Glutamatergic neuron (in vitro differentiated cells): ENCODE results near the gene RNF114. TPM values are rescaled to one million over a fixed set of nuclear protein-coding genes. Genes with fewer than 3 reads are reported as not detected.

Experiments
- DNase-seq: peaks from one replicate; pipeline ENCODE4 v3.0.0; 2022
- H3K27ac Mint-ChIP-seq: one replicate; pipeline ENCODE4 v1.8.0; 2020; ENCODE audit warnings: mild to moderate bottlenecking, mixed read lengths, inconsistent platforms; ENCODE audit not compliant: unreplicated experiment
- H3K27me3 Mint-ChIP-seq: one replicate; pipeline ENCODE4 v1.8.0; 2020; ENCODE audit warnings: mild to moderate bottlenecking, moderate library complexity, mixed read lengths, inconsistent platforms; ENCODE audit not compliant: unreplicated experiment
- H3K36me3 Mint-ChIP-seq: one replicate; pipeline ENCODE4 v1.8.0; 2020; ENCODE audit warnings: mild to moderate bottlenecking, mixed read lengths, inconsistent platforms; ENCODE audit not compliant: unreplicated experiment
- H3K4me1 Mint-ChIP-seq: one replicate; pipeline ENCODE4 v1.8.0; 2020; ENCODE audit warnings: mild to moderate bottlenecking, low read depth, mixed read lengths, inconsistent platforms; ENCODE audit not compliant: unreplicated experiment
- H3K4me3 Mint-ChIP-seq: one replicate; pipeline ENCODE4 v1.8.0; 2020; ENCODE audit warnings: mild to moderate bottlenecking, mixed read lengths, inconsistent platforms; ENCODE audit not compliant: unreplicated experiment
- H3K9me3 Mint-ChIP-seq: one replicate; pipeline ENCODE4 v1.8.0; 2020; ENCODE audit warnings: mild to moderate bottlenecking, moderate library complexity, mixed read lengths, inconsistent platforms; ENCODE audit not compliant: unreplicated experiment
- total RNA-seq: library from RNA; stranded (reverse); fragmentation: NEBNext Ultra II Directional; extraction: Animal tissue kit (Norgen Biotek cat#: 25700); gene quantifications from one replicate; pipeline ENCODE4 v1.2.1, GENCODE V29; 2021; ENCODE audit not compliant: unreplicated experiment
- TF ChIP-seq, protein P1 (sequence below): fragments of 200-600 bp; sonication (generic); IDR thresholded peaks from one replicate; pipeline ENCODE4 v1.5.0; 2021; ENCODE audit not compliant: partially characterized antibody, unreplicated experiment

The RNF114 gene
- total RNA-seq, 1 donor from 2014 or later, result 64.2 TPM

DNA sequence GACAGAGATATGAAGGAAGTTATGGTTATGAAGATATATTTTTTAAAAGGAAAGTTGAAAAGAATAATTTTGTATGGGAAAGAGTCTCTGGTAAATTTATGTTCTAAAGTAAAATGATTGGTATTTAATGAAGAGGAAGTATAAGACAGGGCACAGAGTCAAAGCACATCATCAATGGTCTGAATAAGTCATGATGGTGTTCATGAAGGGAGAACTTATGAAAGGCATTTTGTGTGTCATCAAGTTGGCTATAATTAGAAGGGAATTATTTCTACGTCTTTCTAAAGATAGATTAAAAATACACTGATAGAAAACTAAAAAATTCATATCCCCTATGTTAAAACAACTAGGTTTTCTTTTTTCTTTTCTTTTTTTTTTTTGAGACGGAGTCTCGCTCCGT is 25.2 kb downstream of the RNF114 start:
- TF ChIP-seq, protein P1, sequence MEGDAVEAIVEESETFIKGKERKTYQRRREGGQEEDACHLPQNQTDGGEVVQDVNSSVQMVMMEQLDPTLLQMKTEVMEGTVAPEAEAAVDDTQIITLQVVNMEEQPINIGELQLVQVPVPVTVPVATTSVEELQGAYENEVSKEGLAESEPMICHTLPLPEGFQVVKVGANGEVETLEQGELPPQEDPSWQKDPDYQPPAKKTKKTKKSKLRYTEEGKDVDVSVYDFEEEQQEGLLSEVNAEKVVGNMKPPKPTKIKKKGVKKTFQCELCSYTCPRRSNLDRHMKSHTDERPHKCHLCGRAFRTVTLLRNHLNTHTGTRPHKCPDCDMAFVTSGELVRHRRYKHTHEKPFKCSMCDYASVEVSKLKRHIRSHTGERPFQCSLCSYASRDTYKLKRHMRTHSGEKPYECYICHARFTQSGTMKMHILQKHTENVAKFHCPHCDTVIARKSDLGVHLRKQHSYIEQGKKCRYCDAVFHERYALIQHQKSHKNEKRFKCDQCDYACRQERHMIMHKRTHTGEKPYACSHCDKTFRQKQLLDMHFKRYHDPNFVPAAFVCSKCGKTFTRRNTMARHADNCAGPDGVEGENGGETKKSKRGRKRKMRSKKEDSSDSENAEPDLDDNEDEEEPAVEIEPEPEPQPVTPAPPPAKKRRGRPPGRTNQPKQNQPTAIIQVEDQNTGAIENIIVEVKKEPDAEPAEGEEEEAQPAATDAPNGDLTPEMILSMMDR, result no peak
- Mint-ChIP-seq H3K27me3 (no peaks in the 10 kb centered on the region), H3K4me1 (no peaks in the 10 kb centered on the region), H3K9me3 (peaks cover 2% of the 10 kb centered on the region), H3K27ac (no peak overlapping the region), H3K4me3 (no peak overlapping the region), H3K36me3 (peaks cover 7% of the 10 kb centered on the region)
- no peak for DNase-seq

DNA sequence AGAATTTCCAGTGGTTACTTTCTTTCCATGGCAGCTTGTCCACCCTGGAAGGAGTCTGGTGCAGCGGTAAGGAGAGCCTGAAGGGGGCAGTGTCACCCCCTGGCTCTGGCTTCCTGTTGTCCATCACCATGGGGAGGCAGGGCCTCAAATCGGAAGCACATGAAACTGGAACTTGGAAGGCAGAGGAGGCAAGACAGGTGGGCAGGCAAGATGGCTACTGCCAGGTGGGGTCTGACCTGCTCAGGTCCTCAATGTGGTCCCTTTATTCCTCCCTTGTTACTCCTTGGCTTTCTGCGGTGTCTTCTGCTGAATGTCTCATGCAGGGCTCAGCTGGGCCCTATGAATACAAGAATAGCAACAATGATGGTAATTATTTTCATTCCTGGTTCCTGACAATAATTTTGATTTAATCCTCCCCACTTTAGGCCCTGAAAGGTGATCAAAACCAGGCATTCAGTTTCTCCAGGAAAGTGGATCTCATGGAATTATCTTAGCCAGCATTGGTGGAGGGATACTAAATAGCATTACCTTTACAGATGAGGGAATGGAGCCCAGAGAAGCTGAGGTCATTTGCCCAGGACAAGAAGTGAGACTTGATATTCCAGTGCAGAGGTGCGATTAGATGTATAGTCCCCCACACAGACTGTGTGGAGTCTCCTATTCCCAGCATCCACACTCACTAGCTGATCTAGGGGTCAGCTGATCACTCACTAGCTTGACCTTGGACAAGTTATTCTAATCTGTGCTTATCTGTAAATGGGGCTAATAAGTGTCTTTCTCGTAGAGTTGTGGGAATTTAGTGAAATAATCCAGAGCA is 29.0 kb downstream of the RNF114 start:
- no peaks in the 10 kb centered on the region for H3K36me3 Mint-ChIP-seq
- H3K4me3 Mint-ChIP-seq, result no peak overlapping the region
- peaks cover 1% of the 10 kb centered on the region for H3K27me3 Mint-ChIP-seq
- H3K4me1 Mint-ChIP-seq, result no peaks in the 10 kb centered on the region
- TF ChIP-seq, protein P1, result peak; percentile 65
- peak; percentile 68 for DNase-seq
- peaks cover 2% of the 10 kb centered on the region for H3K9me3 Mint-ChIP-seq
- H3K27ac Mint-ChIP-seq, result no peak overlapping the region

DNA sequence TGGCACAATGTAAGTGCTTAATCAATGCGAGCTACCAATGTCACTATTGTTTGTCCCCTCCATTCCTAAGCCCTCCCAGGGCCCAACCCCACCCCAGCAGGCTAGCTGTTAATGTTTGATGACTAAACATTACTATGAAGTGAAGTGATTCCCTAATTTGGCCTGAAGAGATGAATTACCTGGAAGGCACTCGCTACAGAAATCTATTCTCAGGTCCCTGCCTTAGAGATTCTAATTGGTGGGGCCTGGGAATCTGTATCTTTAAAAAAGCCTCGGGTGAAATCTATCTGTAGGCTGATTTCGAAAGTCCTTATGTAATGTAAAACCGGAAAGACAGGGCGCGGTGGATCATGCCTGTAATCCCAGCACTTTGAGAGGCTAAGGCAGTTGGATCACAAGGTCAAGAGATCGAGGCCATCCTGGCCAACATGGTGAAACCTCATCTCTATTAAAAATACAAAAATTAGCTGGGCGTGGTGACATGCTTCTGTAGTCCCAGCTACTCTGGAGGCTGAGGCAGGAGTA is 29.6 kb downstream of the RNF114 start:
- Mint-ChIP-seq H3K27me3 (peaks cover 1% of the 10 kb centered on the region), H3K9me3 (peaks cover 2% of the 10 kb centered on the region), H3K36me3 (no peaks in the 10 kb centered on the region), H3K27ac (no peak overlapping the region), H3K4me1 (no peaks in the 10 kb centered on the region), H3K4me3 (no peak overlapping the region)
- DNase-seq, result no peak
- TF ChIP-seq, protein P1, result no peak

- peaks cover 1% of the 10 kb centered on the region for H3K27me3 Mint-ChIP-seq
- no peak overlapping the region for H3K4me3 Mint-ChIP-seq
- no peak for DNase-seq
- peaks cover 2% of the 10 kb centered on the region for H3K9me3 Mint-ChIP-seq
- no peaks in the 10 kb centered on the region for H3K36me3 Mint-ChIP-seq
- TF ChIP-seq, protein P1, result no peak
- H3K27ac Mint-ChIP-seq, result no peak overlapping the region
- no peaks in the 10 kb centered on the region for H3K4me1 Mint-ChIP-seq
These were observed 30.7 kb downstream of the RNF114 start for GRCh38 chr20:49966861-49967260.

DNA sequence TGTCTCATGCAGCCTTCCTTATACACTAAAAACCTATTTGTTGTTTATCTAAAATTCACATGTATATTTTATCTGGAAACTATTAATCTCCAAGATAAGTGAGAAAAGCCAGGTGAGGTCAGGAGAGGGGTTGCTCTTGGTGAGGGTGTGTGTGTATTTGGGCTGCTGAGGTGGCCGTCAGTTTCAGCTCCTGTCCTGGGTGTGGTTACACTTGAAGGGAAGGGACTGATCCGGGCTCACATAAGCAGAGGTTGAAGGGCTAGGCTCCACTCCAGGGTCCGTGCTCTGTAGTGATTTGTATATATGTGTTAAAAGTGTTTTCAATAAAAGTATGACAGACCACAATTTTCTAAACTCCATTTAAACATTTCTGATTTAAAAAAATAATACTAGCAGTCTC is 33.0 kb downstream of the RNF114 start:
- peaks cover 1% of the 10 kb centered on the region for H3K27me3 Mint-ChIP-seq
- H3K36me3 Mint-ChIP-seq, result no peaks in the 10 kb centered on the region
- H3K27ac Mint-ChIP-seq, result no peak overlapping the region
- H3K4me1 Mint-ChIP-seq, result no peaks in the 10 kb centered on the region
- peaks cover 2% of the 10 kb centered on the region for H3K9me3 Mint-ChIP-seq
- TF ChIP-seq, protein P1, result no peak
- no peak for DNase-seq
- H3K4me3 Mint-ChIP-seq, result no peak overlapping the region
